HG02943 (cell line): Measurements from ENCODE around the gene RNF224.

Experiments used
- ATAC-seq: cut with Tn5 transposase; IDR thresholded peaks from one replicate; pipeline ENCODE4 v1.9.1; 2021; ENCODE audit warnings: mild to moderate bottlenecking, low read depth, moderate library complexity; ENCODE audit not compliant: unreplicated experiment

Gene RNF224

DNA sequence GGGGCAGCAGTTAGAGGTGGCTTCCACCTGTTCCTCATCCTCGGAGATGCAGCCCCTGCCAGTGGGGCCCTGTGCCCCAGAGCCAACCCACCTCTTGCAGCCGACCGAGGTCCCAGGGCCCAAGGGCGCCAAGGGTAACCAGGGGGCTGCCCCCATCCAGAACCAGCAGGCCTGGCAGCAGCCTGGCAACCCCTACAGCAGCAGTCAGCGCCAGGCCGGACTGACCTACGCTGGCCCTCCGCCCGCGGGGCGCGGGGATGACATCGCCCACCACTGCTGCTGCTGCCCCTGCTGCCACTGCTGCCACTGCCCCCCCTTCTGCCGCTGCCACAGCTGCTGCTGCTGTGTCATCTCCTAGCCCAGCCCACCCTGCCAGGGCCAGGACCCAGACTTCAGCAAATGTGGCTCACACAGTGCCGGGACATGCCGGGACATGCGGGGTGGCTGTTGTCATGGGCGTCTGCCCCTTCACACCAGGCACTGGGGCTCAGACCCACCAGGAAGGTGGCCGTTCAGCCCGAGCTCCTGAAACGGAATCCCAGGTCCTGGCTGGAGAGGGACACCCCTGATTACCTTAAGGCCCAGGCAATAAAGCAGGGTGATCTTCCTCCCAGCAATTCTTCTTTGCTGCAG lies 1.5 kb upstream of the RNF224 start:
- no peak for ATAC-seq

- no peak for ATAC-seq
Measured at GRCh38 chr9:137226338-137227053, 806 bp upstream of the RNF224 start.

- no peak for ATAC-seq
Measured at GRCh38 chr9:137227853-137228505, 677 bp downstream of the RNF224 start.

DNA sequence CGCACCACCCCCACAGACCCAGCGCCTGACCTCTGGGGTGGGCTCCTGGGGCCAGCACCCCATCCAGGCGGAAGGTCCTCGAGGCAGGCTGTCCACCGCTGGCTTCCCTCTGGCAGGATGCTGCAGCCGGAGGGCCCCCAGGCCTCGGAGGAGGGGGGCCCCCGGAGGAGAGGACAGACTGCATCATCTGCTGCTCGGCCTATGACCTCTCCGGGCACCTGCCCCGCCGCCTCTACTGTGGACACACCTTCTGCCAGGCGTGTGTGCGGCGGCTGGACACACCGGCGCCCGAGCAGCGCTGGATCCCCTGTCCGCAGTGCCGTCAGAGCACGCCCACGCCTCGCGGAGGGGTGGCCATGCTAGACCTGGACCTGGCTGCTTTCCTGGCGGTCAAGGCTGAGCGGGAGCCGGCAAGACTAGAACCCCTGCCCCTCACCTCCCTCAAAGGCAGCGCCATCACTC lies 1.2 kb downstream of the RNF224 start:
- no peak for ATAC-seq

DNA sequence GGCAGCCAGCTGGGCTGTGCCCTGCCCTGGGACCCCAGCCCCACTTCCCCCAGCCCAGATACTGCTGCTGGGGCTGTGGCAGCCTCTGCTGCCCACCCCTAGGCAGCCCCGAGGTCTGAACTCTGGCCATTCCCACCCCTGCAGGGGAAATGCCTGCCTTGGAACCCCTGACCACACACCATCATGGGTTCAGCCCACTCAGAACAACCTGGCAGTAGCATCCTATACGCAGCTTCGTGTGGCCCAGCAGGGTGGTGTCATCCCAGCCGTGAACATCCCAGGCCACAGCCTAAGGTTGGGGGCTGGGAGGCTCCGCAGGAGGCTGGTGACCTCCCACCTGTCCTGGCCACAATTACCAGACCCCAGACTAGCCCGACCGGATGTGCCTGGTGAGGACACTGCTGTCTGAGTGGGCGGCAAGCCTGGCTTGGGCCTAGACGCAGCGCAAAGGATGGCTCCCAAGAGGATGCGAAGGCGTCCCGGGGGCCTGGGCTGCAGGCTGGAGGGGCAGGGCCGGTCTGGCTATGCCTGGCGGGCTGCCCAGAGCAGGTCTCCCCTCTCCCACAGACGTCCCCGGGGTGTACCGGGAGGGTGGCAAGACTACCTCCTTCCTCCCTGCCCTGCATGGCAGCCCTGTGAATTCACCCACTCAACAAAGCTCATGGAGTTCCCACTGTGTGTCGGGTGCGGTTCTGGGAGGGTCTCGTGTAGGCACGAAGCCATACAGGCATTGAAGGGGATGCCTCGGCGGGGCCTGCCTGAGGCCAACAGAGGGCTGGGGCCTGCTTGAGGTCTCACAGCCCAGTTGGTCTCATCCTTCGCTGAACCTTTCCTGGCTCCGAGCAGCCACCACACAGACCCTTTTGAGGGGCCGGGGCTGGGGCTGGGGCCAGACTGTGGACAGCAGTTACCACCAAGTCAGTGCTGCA lies 1.9 kb downstream of the RNF224 start:
- ATAC-seq, result no peak

DNA sequence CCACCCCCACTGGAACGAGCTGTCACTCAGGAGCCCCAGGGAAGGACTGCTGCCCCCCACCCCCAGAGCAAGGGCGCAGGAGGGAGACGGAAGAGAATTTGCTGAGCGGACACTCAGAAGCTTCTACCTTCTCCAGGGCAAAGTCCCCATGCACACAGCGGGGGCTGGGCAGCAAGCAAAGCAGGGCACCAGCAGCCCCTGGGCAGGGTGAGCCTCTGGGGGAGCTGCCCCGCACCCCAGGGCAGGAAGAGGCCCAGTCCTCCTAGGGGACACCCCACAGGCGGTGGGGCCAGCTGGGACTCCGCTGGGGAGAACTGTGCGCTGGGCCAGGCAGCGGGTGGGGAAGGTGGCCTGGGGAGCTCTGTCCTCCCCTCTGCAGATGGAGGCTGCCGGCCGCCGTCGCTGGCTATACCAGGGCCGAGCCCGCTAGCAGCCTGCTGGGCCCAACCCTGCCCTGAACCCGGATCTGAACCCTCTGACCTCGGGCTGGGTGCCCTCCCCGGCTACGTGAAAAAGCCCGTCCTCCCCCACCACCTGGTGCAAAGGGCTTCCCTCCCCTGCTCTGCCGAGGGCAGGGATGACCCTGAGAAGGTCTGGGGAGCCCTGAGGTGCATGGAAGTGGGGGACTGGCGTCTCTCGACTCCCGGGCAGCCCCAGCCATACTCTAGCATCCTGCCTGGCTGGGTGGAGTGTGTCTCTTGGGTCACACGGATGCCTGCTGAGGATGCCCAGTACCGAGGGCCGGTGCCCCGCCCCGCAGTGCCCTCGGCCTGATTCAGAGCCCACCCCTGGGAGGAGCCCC lies 2.8 kb downstream of the RNF224 start:
- ATAC-seq, result no peak

DNA sequence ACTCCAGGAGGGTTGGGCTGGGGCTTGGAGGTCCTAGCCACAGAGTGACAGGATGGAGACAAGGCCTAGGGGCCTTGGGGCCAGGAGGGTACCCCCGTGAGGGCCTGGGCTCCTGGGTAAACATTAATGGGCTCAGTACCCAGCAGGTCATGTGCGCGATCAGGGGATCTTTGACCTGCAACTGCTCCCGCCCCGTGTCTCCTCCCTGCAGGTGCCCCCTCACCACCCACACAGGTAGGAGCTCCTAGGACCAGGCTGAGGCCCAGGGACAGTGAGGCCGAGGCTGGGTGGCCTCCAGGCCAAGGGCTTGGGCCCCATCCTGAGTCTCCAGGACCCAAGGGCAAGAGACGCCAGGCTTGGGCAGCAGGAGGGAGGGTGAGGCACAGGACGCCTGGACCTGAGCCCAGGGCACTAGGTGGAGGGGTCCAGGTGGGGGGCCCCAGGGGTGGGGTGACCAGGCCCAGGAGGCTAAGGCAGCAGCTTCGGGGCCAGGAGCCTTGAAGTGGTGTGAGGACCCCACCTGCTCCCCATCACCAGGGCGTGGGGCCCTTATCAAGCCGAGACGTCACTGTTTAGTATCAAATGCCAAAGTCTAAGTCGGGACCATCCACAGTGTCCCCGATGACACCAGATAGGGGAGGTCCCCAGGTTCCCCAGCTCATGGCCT lies 3.5 kb downstream of the RNF224 start, which contains the start of gene SLC34A3:
TSS of gene SLC34A3 (plus strand) at position 197 of the 667 bp plus-strand sequence. CDS start 802 bp downstream, outside the sequence.
- ATAC-seq, result no peak

GRCh38 chr9:137231372-137232039 lies 4.2 kb downstream of the RNF224 start:
- no peak for ATAC-seq

GRCh38 chr9:137232101-137232500 lies 4.8 kb downstream of the RNF224 start:
- no peak for ATAC-seq

GRCh38 chr9:137232510-137232909 lies 5.2 kb downstream of the RNF224 start:
- no peak for ATAC-seq

- no peak for ATAC-seq
Measured at GRCh38 chr9:137233143-137233980, 6.1 kb downstream of the RNF224 start.

- no peak for ATAC-seq
Measured at GRCh38 chr9:137234055-137234697, 6.9 kb downstream of the RNF224 start.

GRCh38 chr9:137234758-137235423 lies 7.6 kb downstream of the RNF224 start:
- ATAC-seq, result no peak

- no peak for ATAC-seq
Measured at GRCh38 chr9:137235424-137236237, 8.3 kb downstream of the RNF224 start.

DNA sequence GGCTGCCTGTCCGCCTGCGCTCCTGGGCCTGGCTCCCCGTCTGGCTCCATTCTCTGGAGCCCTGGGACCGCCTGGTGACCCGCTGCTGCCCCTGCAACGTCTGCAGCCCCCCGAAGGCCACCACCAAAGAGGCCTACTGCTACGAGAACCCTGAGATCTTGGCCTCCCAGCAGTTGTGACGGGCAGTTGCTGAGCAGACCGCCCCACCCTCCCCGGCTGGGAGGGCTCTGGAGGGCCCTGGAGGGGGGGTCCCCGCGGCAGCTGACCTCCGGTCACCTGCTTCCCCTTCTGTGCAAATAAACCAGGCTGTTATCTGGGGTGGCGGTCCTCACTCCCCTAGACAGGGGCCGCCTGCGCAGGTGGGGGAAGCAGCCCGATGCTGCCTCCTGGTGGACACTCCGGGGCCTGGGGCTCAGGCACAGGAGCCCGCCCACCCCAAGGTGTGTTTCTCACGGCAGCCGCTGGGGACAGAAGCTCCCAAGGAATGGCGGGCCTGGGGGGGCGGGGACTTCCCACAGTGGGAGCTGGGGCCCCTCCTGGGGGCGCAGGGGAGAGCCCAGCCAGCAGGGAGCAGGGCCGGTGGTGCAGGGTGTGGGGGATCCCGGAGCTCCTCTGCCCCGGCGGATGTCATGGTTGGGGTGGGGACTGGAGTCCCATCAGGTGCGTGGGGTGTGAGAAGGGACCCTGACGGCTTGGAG lies 9.1 kb downstream of the RNF224 start:
- no peak for ATAC-seq
